Glomerular visceral epithelial cell (primary cell): ENCODE data around the gene UBE2D4.
"Not testable (repeated sequence)": the region's sequence is repeated elsewhere in the genome, so short reads cannot be mapped to it uniquely, and the experiment has no call there.

ENCODE experiments used
- DNase-seq: peaks from one replicate; pipeline ENCODE4 v3.0.0-alpha.2; 2016; ENCODE audit errors: extremely low spot score

Gene UBE2D4

GRCh38 chr7:43925984-43926797, at the start of gene UBE2D4:
Gene UBE2D4 (plus strand): TSS chr7:43926436. CDS start chr7:43926533, 97 bp downstream.
- peak; percentile 72 for DNase-seq

GRCh38 chr7:43876976-43877745, 49.1 kb upstream of the UBE2D4 start:
- no peak for DNase-seq

GRCh38 chr7:43877968-43878864, 48.0 kb upstream of the UBE2D4 start:
- DNase-seq = no peak

GRCh38 chr7:43878867-43879266, 47.4 kb upstream of the UBE2D4 start:
- DNase-seq = no peak

GRCh38 chr7:43879477-43879876, 46.8 kb upstream of the UBE2D4 start:
- DNase-seq = peak; percentile 65

- DNase-seq = no peak
These were observed 45.6 kb upstream of the UBE2D4 start for GRCh38 chr7:43880596-43880995.

GRCh38 chr7:43884209-43884608, 42.0 kb upstream of the UBE2D4 start:
- no peak for DNase-seq

GRCh38 chr7:43884617-43885016, 41.6 kb upstream of the UBE2D4 start:
- no peak for DNase-seq

GRCh38 chr7:43888993-43889945, 37.0 kb upstream of the UBE2D4 start:
- no peak for DNase-seq

- no peak for DNase-seq
These were observed 35.8 kb upstream of the UBE2D4 start for GRCh38 chr7:43890468-43890867.

GRCh38 chr7:43891069-43891955, 34.9 kb upstream of the UBE2D4 start:
- no peak for DNase-seq

GRCh38 chr7:43895847-43896415, 30.3 kb upstream of the UBE2D4 start:
- DNase-seq = no peak

GRCh38 chr7:43898571-43898970, 27.7 kb upstream of the UBE2D4 start:
- not testable (repeated sequence) for DNase-seq

- no peak for DNase-seq
These were observed 23.6 kb upstream of the UBE2D4 start for GRCh38 chr7:43902542-43903054.

GRCh38 chr7:43904533-43905208, 21.6 kb upstream of the UBE2D4 start:
- no peak for DNase-seq

- peak; percentile 31 for DNase-seq
These were observed 20.9 kb upstream of the UBE2D4 start for GRCh38 chr7:43905209-43905946.

GRCh38 chr7:43905956-43906330, 20.3 kb upstream of the UBE2D4 start:
- DNase-seq = peak; percentile 35
